HUES6 (cell line): ENCODE measurements around the gene FSD1.

Source experiments
- H3K27ac ChIP-seq: 2 replicates; pipeline ENCODE4 v1.7.0; 2013; ENCODE audit warnings: low read depth, mild to moderate bottlenecking, low read length, inconsistent platforms
- H3K27me3 ChIP-seq: 2 replicates; pipeline ENCODE4 v1.6.1; 2013; ENCODE audit warnings: low read length; ENCODE audit not compliant: control insufficient read depth, insufficient read depth
- H3K36me3 ChIP-seq: 2 replicates; pipeline ENCODE4 v1.6.1; 2013; ENCODE audit warnings: low read length; ENCODE audit not compliant: control insufficient read depth, insufficient read depth
- H3K4me1 ChIP-seq: 2 replicates; pipeline ENCODE4 v1.6.1; 2013; ENCODE audit warnings: low read length; ENCODE audit not compliant: control insufficient read depth, insufficient read depth
- H3K4me3 ChIP-seq: 2 replicates; pipeline ENCODE4 v1.5.1; 2013; ENCODE audit warnings: low read depth, low read length
- H3K9ac ChIP-seq: one replicate; pipeline ENCODE4 v1.6.1; 2013; ENCODE audit warnings: mild to moderate bottlenecking, low read length
- H3K9me3 ChIP-seq: 2 replicates; pipeline ENCODE4 v1.6.1; 2013; ENCODE audit warnings: low read depth, low read length; ENCODE audit not compliant: control insufficient read depth, insufficient read depth

Gene FSD1

DNA sequence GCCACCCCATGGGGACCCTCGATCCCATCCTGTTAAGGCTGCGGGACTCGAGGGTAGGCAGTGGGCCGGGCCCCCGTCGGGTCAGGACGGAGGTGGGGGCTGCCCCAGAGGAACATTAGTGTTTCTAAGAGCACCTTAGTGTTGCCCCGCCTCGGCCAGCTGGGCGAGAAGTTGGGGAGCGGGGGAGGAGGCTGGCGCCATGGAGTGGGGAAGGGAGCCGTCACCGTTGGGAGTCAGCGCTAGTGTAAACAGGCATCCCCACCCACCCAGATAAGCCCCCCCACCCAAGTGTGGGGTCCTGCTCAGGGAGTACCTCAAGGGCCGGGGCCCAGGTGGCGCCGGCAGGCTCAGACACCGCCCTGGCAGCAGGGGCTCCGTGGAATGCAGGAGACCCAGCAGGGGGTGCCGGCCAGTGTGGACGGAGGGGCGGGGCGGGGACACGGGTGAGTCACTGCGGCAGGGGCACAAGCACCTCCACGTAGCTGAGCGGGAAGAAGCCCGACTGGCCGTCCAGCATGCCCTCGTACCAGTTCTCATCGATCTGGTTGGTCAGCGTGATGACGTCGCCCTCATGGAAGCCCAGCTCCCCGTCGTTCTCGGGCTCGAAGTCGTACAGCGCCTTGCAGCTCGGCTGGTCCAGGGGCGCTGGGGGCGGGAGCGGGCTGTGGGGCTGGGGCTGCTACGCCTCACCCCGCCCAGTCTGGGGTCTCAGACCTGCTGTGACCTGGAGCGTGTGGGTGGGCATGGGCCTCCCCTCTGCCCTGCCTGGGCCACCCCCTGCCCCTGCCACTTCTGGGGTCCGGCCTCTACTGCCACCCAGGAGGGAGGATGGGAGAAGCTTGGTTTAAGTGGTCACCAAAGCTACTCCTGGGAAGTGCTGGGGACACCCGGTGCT, 57.0 kb downstream of the FSD1 start:
- Histone ChIP-seq H3K27ac (peak overlapping the region; percentile 75; the same call in 1 of the 2 replicates), H3K27me3 (no peaks in the 10 kb centered on the region), H3K4me1 (peaks cover 20% of the 10 kb centered on the region), H3K36me3 (peaks cover 80% of the 10 kb centered on the region), H3K9me3 (no peaks in the 10 kb centered on the region), H3K9ac (peak overlapping the region; percentile 22), H3K4me3 (no peak overlapping the region)

DNA sequence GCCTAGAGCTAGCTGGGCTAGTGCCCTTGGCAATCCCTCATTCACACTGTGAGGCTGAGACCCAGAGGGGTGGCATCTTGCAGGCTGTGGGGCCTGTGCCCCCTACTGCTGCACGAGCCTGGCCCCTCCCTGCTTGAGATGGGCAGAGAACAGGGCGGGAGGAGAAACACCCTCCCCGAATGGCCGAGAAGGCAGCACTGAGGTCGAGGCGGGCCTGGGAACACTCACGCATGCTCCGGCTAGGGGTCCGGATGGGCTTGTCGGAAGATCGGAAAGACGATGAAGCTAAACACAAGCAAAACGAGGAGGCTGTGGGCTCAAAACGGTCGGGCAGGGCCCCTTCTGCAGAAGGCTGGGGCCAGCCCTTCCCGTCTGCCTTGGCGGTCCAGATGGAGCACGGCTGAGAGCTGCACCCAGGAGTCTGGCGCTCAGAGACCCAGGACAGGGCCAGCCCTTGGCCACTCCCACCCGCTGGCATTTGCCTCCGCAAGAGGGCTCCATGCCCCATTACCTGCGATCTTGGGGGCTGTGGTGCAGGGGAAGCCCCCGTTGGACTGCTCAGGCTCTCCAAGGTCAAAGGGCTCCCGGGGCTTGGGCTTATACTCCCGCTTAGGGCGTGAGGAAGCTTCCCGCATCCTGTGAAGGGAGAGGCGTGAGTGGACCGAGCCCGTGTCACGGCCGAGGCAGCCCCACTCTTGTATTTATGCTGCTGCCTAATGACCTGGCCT, 57.9 kb downstream of the FSD1 start:
- Histone ChIP-seq H3K27ac (peak overlapping the region; percentile 75; the same call in 1 of the 2 replicates), H3K9ac (peak overlapping the region; percentile 1), H3K27me3 (no peaks in the 10 kb centered on the region), H3K4me1 (peaks cover 20% of the 10 kb centered on the region), H3K4me3 (no peak overlapping the region), H3K9me3 (no peaks in the 10 kb centered on the region), H3K36me3 (peaks cover 74% of the 10 kb centered on the region)

DNA sequence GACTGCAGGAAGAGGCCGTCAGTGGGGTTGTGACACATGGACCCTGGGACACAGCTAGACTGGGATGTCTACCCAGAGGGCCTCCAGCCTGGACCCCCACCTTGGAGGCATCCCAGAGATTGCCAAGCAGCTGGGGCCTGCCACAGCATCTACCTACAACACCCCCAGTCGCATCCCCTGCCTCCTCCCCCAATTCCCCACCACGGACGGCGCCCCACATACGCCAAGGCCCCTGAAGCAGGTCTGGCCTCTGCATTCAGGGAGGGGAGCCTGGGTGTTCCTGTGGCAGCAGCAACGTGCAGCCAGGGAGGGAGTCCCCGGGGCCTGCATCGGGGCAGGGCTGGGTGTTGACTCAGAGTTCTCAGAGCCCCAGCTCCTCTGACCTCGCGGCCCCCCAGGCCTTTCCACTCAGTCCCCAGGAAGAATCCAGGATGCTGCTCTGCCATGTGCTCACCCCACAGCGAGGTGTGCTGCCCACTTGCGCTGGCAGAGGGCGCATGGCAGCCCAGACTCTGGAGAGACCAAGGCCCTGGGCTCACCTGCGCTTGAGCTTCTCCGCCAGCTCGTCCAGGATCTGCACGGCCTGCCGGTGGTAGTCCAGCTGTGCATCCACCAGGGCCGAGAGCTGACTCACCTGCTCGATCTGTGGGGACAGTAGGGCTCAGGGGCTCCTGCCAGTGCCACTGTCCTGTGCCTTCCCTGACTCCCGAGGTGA, 58.6 kb downstream of the FSD1 start:
- Histone ChIP-seq H3K36me3 (peaks cover 70% of the 10 kb centered on the region), H3K27ac (no peak overlapping the region), H3K9ac (no peak overlapping the region), H3K4me1 (peaks cover 22% of the 10 kb centered on the region), H3K27me3 (no peaks in the 10 kb centered on the region), H3K9me3 (no peaks in the 10 kb centered on the region), H3K4me3 (no peak overlapping the region)

DNA sequence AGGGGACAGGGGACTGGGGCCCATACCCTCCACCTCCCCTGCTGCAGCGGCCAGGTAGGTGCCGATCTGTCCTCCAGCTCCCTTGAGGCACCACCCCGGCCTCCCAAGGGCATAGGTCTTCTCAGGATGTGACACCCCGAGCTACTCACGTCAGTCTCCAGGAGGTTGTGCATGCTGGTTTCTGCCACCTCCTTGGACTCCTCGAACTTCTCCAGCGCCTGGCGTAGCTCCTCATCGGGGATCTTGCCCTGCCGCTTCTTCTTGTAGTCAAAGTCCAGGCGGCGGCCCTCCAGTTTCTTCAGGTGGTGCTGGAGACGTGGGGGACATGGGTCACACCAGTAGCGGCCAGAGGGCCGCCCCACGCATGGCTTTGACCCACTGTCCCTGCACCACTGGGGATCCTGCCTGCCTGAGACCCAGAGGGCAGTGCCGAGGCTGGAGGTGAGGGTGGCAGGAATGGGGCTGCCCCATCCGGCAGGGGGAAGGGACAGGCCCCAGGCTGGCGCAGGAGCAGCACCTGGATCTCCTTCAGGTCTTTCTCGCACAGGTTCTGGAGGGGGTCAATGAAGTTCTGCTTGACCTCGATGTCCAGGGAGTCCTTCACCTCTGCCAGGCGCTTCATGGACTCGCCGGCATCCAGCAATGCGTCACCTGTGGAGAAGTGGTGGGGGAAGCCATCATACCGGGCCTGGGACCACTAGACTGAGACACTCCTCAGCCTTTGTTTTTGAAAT, 59.3 kb downstream of the FSD1 start:
- no peaks in the 10 kb centered on the region for H3K27me3 ChIP-seq
- no peak overlapping the region for H3K4me3 ChIP-seq
- H3K27ac ChIP-seq: no peak overlapping the region
- peaks cover 65% of the 10 kb centered on the region for H3K36me3 ChIP-seq
- no peak overlapping the region for H3K9ac ChIP-seq
- peaks cover 28% of the 10 kb centered on the region for H3K4me1 ChIP-seq
- H3K9me3 ChIP-seq: no peaks in the 10 kb centered on the region

DNA sequence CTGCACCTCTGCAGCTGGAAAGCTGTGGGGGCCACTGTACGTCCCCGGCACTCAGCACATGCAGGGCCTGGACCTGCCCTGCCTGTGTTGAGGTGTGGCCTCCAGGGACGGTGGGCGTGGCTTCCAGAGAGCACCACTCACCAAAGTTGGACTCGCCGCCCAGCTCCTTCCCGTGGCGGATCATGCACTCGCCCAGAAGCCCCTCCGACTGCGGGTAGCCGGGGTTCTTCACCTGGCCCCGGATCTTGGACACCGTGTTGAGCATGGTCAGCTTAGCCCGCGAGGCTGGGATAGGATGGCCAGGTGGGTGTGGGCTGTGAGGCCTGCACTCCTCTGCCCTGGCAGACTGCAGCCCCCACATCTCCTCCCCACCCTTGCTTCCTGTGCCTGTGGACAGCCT, 60.9 kb downstream of the FSD1 start:
- H3K27me3 ChIP-seq: no peaks in the 10 kb centered on the region
- H3K27ac ChIP-seq: no peak overlapping the region
- no peaks in the 10 kb centered on the region for H3K9me3 ChIP-seq
- H3K36me3 ChIP-seq: peaks cover 50% of the 10 kb centered on the region
- H3K9ac ChIP-seq: no peak overlapping the region
- H3K4me1 ChIP-seq: peaks cover 41% of the 10 kb centered on the region
- H3K4me3 ChIP-seq: no peak overlapping the region

DNA sequence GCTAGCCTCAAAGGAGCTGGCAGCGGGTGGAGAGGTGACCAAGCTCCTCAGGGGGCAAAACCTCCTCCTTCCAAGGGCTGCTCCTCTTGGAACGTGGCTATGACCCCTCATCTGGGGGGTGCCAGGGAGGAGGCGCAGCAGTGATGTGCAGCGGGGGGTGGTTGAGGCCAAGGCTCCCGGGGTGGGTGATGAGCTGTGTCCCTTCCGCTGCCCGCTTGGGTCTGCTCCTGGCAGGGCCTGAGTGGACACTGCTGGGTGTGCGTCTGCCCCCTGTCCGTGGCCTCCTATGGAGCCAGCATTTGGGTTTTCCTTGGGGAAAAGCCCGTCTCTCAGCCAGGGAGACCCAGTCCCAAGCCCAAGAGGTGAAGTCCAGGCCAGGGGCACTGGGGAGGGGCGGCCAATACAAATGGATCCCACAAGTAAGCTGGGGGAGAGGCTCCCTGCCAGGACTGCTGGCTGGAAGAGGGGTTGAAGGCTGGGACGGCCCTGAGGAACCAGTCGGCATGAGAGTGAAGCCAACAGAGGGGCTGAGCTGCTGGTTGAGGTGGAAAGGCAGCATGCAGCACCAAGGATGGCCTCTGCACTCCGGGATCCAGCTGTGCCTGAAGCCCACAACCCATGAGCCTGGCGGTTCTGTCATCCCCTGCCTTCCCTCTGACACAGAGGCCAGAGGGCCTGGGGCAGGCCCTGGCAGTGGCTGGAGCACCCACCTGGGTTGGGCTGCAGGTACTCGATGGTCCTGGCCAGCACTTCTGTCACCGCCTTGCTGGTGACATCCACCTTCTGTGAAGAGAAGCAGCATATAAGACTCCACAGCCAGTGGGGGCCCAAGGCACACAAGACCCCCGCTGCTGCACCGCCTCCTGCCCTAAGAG, 61.6 kb downstream of the FSD1 start:
- Histone ChIP-seq H3K4me1 (peaks cover 34% of the 10 kb centered on the region), H3K27ac (no peak overlapping the region), H3K4me3 (no peak overlapping the region), H3K9ac (no peak overlapping the region), H3K9me3 (no peaks in the 10 kb centered on the region), H3K27me3 (no peaks in the 10 kb centered on the region), H3K36me3 (peaks cover 43% of the 10 kb centered on the region)

DNA sequence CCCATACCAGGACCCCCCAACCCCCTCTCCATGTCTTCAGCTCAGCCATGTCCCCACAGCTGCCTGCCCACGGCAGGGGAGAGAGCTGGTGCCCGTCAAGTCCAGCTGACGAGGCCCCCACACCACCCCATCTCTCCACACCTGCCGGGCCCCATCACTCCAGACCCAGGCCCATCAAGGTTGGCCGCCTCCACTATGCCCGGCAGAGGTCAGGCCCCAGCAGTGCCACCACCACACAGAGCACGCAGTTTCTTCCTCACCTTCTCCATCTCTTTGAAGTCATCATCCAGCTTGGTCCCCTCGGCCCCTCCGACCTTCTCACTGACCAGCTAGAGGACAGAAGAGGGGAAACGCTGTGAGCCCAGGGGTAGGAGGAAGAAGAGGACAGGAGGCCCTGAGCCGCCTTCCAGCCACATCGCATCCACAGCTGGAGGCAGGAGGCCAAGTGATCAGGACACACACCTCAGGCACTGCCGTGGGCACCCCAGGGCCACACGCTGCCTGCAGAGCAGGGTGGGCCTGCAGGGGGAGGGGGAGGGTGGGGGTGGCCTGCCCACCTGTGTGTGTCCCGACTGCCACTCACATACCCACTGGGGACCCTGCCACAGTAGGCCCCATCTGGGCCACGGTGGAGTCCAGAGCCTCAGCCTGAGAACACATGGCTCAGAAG, 62.4 kb downstream of the FSD1 start:
- peaks cover 41% of the 10 kb centered on the region for H3K36me3 ChIP-seq

DNA sequence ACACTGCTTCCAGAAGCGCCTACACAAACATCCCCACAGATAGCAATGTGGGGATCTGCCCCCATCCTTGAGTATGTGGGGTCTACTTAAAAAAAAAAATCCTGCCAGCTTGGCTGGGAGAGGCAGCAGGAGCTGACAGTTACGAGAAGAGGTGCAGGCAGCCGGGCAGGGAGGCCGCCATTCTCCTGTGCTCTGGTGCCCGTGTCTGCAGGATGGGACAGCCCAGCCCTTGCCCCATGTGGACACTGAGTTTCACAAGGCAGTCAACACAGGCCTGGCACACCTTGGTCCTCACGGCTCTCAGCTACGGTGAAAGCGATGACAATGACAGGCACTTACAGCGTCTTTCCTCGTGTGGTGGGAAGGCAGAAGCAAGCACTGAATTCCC, 62.9 kb downstream of the FSD1 start:
- Histone ChIP-seq H3K4me3 (no peak overlapping the region), H3K36me3 (peaks cover 35% of the 10 kb centered on the region), H3K27ac (no peak overlapping the region), H3K9me3 (no peaks in the 10 kb centered on the region), H3K9ac (no peak overlapping the region), H3K27me3 (no peaks in the 10 kb centered on the region), H3K4me1 (peaks cover 27% of the 10 kb centered on the region)

More for the DNA sequence above, 62.4 kb downstream of the FSD1 start:
- H3K9me3 ChIP-seq: no peaks in the 10 kb centered on the region
- H3K27me3 ChIP-seq: no peaks in the 10 kb centered on the region
- H3K4me3 ChIP-seq: no peak overlapping the region
- H3K27ac ChIP-seq: no peak overlapping the region
- H3K4me1 ChIP-seq: peaks cover 31% of the 10 kb centered on the region
- no peak overlapping the region for H3K9ac ChIP-seq

DNA sequence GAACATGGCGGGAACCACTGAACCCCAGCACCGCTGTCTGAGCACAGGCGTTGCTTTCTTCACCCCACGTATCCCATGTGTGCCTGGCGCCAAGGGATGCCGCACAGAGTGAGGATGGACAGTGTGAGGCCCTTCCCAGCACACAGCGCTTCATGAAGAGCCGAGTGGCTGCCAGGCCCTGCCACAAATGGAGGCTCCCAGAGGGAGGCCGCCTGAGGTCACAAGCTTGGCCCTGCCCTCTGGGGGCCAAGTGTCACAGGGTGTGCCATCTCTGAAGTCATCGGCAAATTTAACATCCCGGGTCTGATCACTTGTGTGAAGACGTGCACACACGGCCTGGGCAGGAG, 63.4 kb downstream of the FSD1 start:
- no peaks in the 10 kb centered on the region for H3K9me3 ChIP-seq
- H3K27me3 ChIP-seq: no peaks in the 10 kb centered on the region
- no peak overlapping the region for H3K4me3 ChIP-seq
- peaks cover 22% of the 10 kb centered on the region for H3K4me1 ChIP-seq
- no peak overlapping the region for H3K9ac ChIP-seq
- H3K36me3 ChIP-seq: peaks cover 31% of the 10 kb centered on the region
- no peak overlapping the region for H3K27ac ChIP-seq
